ENCODE data around the gene SHD. TPM values are rescaled to one million over a fixed set of nuclear protein-coding genes. Genes with fewer than 3 reads are reported as not detected.
A peak's percentile ranks its signal among the peaks of the same experiment; 100 is the strongest.

Gene SHD
- total and polyA plus RNA-seq, 2 of the 13 experiments (the other 11 are each of a cell fraction or from before 2014, with no cell fraction given), result 0.11 to 0.20 TPM

DNA sequence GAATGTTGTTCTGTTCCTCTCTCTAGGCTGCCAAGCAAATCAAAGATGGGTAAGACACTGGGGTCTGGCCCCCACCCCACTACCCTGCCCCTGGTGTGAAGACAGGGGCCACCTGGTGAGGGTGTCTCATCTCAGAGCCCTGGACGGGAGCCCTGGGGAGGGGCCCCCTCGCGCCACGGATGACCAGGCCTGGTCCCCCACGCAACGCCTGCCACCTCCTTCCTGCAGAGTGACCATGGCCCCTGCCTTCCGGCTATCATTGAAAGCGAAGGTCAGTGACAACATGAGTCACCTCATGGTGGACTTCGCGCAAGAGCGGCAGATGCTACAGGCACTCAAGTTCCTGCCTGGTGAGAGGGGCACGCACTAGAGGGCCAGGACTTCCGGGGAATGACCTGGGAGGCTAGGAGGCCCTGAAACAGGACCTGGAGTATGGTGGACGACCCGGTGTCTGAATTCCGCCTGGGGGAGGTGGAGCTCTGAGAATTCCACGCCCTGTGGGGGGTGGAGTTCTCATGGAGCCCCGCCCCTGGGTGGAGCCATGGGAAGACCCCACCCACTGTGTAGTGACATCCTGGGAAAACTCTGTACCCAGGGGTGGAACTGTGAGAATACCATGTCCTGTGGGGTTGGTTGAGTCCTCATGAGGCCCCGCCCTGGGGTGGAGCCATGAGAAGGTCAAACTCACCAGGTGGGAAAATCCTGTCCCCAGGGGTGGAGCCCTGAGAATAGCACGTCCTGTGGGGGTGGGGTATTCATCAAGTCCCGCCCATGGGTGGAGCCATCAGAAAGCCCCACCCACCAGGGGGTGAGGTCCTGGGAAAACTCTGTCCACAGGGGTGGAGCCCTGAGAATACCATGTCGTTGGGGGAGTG is 31.4 kb downstream of the SHD start (continued):
- TF ChIP-seq LRRFIP1 (CRISPR knock-in tag; conservative IDR thresholded peaks at IDR 0.05), result no peak
- peak; percentile 82; the same call in 1 of the 2 replicates for TF ChIP-seq WIZ (CRISPR knock-in tag; IDR thresholded peaks at IDR 0.05)
- TF ChIP-seq MBD4 (IDR thresholded peaks at IDR 0.05; ENCODE audit: borderline replicate concordance, low read length), result no peak
- peak; percentile 50; the same call in 1 of the 2 replicates for TF ChIP-seq ZNF329 (CRISPR knock-in tag; IDR thresholded peaks at IDR 0.05; ENCODE audit: low read depth)
- peak; percentile 74; the same call in 1 of the 2 replicates for TF ChIP-seq HMG20A (CRISPR knock-in tag; IDR thresholded peaks at IDR 0.05; ENCODE audit: borderline replicate concordance)
- peak; percentile 57; the same call in 1 of the 2 replicates for TF ChIP-seq ZBTB25 (CRISPR knock-in tag; IDR thresholded peaks at IDR 0.05)
- TF ChIP-seq ETV5 (CRISPR knock-in tag; IDR thresholded peaks at IDR 0.05; ENCODE audit: borderline replicate concordance), result peak; percentile 100
- TF ChIP-seq RFXANK (CRISPR knock-in tag; IDR thresholded peaks at IDR 0.05), result 0 out of 2 replicates have a peak, but pooled peaks have one; percentile 78
- no peak for TF ChIP-seq ZNF234 (CRISPR knock-in tag; conservative IDR thresholded peaks at IDR 0.05)
- TF ChIP-seq MYC (CRISPR knock-in tag; IDR thresholded peaks at IDR 0.05; ENCODE audit: borderline replicate concordance), result peak; percentile 93
- TF ChIP-seq BCL3 (CRISPR knock-in tag; IDR thresholded peaks at IDR 0.05), result peak; percentile 93
- TF ChIP-seq TEAD2 (CRISPR knock-in tag; IDR thresholded peaks at IDR 0.05), result 0 out of 2 replicates have a peak, but pooled peaks have one; percentile 76
- TF ChIP-seq PITX1 (CRISPR knock-in tag; IDR thresholded peaks at IDR 0.05), result peak; percentile 68; the same call in 1 of the 2 replicates
- TF ChIP-seq ZGPAT (CRISPR knock-in tag; IDR thresholded peaks at IDR 0.05), result peak; percentile 95
- TF ChIP-seq RELA (CRISPR knock-in tag; IDR thresholded peaks at IDR 0.05), result peak; percentile 87; the same call in 1 of the 2 replicates
- 0 out of 2 replicates have a peak, but pooled peaks have one; percentile 49 for TF ChIP-seq CREBL2 (CRISPR knock-in tag; IDR thresholded peaks at IDR 0.05; ENCODE audit: borderline replicate concordance)
- TF ChIP-seq DPF2 (CRISPR knock-in tag; IDR thresholded peaks at IDR 0.05; ENCODE audit: borderline replicate concordance, low read depth), result peak; percentile 89; the same call in 1 of the 2 replicates
- TF ChIP-seq ZNF598 (CRISPR knock-in tag; IDR thresholded peaks at IDR 0.05; ENCODE audit: borderline replicate concordance), result no peak
- TF ChIP-seq TRIM24 (CRISPR knock-in tag; IDR thresholded peaks at IDR 0.05), result peak; percentile 82
- peak; percentile 96 for TF ChIP-seq IKZF5 (CRISPR knock-in tag; IDR thresholded peaks at IDR 0.05)
- no peak for TF ChIP-seq RFX1 (IDR thresholded peaks at IDR 0.05)
- TF ChIP-seq ZNF670 (CRISPR knock-in tag; IDR thresholded peaks at IDR 0.05; ENCODE audit: borderline replicate concordance), result peak; percentile 71; the same call in 1 of the 2 replicates
